HUES6 (cell line): ENCODE measurements around the gene TRIM43B.
"Not testable (repeated sequence)": the region's sequence is repeated elsewhere in the genome, so short reads cannot be mapped to it uniquely, and the experiment has no call there.

ENCODE experiments used
- H3K27ac ChIP-seq: 2 replicates; pipeline ENCODE4 v1.7.0; 2013; ENCODE audit warnings: low read depth, mild to moderate bottlenecking, low read length, inconsistent platforms
- H3K27me3 ChIP-seq: 2 replicates; pipeline ENCODE4 v1.6.1; 2013; ENCODE audit warnings: low read length; ENCODE audit not compliant: control insufficient read depth, insufficient read depth
- H3K36me3 ChIP-seq: 2 replicates; pipeline ENCODE4 v1.6.1; 2013; ENCODE audit warnings: low read length; ENCODE audit not compliant: control insufficient read depth, insufficient read depth
- H3K4me1 ChIP-seq: 2 replicates; pipeline ENCODE4 v1.6.1; 2013; ENCODE audit warnings: low read length; ENCODE audit not compliant: control insufficient read depth, insufficient read depth
- H3K4me3 ChIP-seq: 2 replicates; pipeline ENCODE4 v1.5.1; 2013; ENCODE audit warnings: low read depth, low read length
- H3K9ac ChIP-seq: one replicate; pipeline ENCODE4 v1.6.1; 2013; ENCODE audit warnings: mild to moderate bottlenecking, low read length
- H3K9me3 ChIP-seq: 2 replicates; pipeline ENCODE4 v1.6.1; 2013; ENCODE audit warnings: low read depth, low read length; ENCODE audit not compliant: control insufficient read depth, insufficient read depth

TRIM43B gene

GRCh38 chr2:95484654-95485053, at the start of gene TRIM43B:
TSS of gene TRIM43B (minus strand) at chr2:95484754. CDS start at chr2:95482714, 2,040 bp downstream.
- not testable (repeated sequence) for H3K36me3 ChIP-seq, H3K27ac ChIP-seq, H3K27me3 ChIP-seq, H3K4me1 ChIP-seq, H3K4me3 ChIP-seq, H3K9me3 ChIP-seq, H3K9ac ChIP-seq

GRCh38 chr2:95531254-95531771, 46.8 kb upstream of the TRIM43B start:
- Histone ChIP-seq H3K9me3 (no peaks in the 10 kb centered on the region), H3K4me1 (peaks cover 5% of the 10 kb centered on the region; the same call in 1 of the 2 replicates), H3K27ac (no peak overlapping the region), H3K36me3 (no peaks in the 10 kb centered on the region), H3K4me3 (no peak overlapping the region), H3K9ac (no peak overlapping the region), H3K27me3 (peaks cover 1% of the 10 kb centered on the region)

GRCh38 chr2:95530734-95531133, 46.2 kb upstream of the TRIM43B start:
- no peak overlapping the region for H3K27ac ChIP-seq
- H3K36me3 ChIP-seq: no peaks in the 10 kb centered on the region
- H3K9me3 ChIP-seq: no peaks in the 10 kb centered on the region
- H3K9ac ChIP-seq: no peak overlapping the region
- no peak overlapping the region for H3K4me3 ChIP-seq
- H3K4me1 ChIP-seq: peaks cover 5% of the 10 kb centered on the region; the same call in 1 of the 2 replicates
- peaks cover 2% of the 10 kb centered on the region; the same call in 1 of the 2 replicates for H3K27me3 ChIP-seq

- Histone ChIP-seq H3K27me3 (peaks cover 2% of the 10 kb centered on the region; the same call in 1 of the 2 replicates), H3K9ac (no peak overlapping the region), H3K36me3 (no peaks in the 10 kb centered on the region), H3K4me3 (peak overlapping the region; percentile 44; the same call in 1 of the 2 replicates), H3K4me1 (peaks cover 4% of the 10 kb centered on the region; the same call in 1 of the 2 replicates), H3K27ac (no peak overlapping the region), H3K9me3 (no peaks in the 10 kb centered on the region)
Measured at GRCh38 chr2:95526360-95527341, 42.1 kb upstream of the TRIM43B start.

GRCh38 chr2:95525294-95526035, 40.9 kb upstream of the TRIM43B start:
- no peaks in the 10 kb centered on the region for H3K9me3 ChIP-seq
- H3K36me3 ChIP-seq: no peaks in the 10 kb centered on the region
- no peak overlapping the region for H3K9ac ChIP-seq
- H3K27me3 ChIP-seq: peaks cover 2% of the 10 kb centered on the region; the same call in 1 of the 2 replicates
- no peaks in the 10 kb centered on the region for H3K4me1 ChIP-seq
- H3K27ac ChIP-seq: no peak overlapping the region
- no peak overlapping the region for H3K4me3 ChIP-seq

GRCh38 chr2:95524195-95524594, 39.6 kb upstream of the TRIM43B start:
- H3K4me3 ChIP-seq: no peak overlapping the region
- no peaks in the 10 kb centered on the region for H3K36me3 ChIP-seq
- H3K27ac ChIP-seq: no peak overlapping the region
- H3K9ac ChIP-seq: no peak overlapping the region
- H3K9me3 ChIP-seq: no peaks in the 10 kb centered on the region
- peaks cover 2% of the 10 kb centered on the region; the same call in 1 of the 2 replicates for H3K27me3 ChIP-seq
- H3K4me1 ChIP-seq: no peaks in the 10 kb centered on the region

GRCh38 chr2:95514718-95515117, 30.2 kb upstream of the TRIM43B start:
- H3K4me1 ChIP-seq: no peaks in the 10 kb centered on the region
- H3K9me3 ChIP-seq: no peaks in the 10 kb centered on the region
- H3K4me3 ChIP-seq: no peak overlapping the region
- H3K9ac ChIP-seq: no peak overlapping the region
- H3K27ac ChIP-seq: no peak overlapping the region
- no peaks in the 10 kb centered on the region for H3K27me3 ChIP-seq
- no peaks in the 10 kb centered on the region for H3K36me3 ChIP-seq

- H3K27me3 ChIP-seq, H3K9ac ChIP-seq, H3K9me3 ChIP-seq, H3K36me3 ChIP-seq, H3K4me1 ChIP-seq, H3K4me3 ChIP-seq, H3K27ac ChIP-seq: not testable (repeated sequence)
Measured at GRCh38 chr2:95514226-95514625, 29.7 kb upstream of the TRIM43B start.

- Histone ChIP-seq H3K36me3 (no peaks in the 10 kb centered on the region), H3K9me3 (no peaks in the 10 kb centered on the region)
Measured at GRCh38 chr2:95509408-95509807, 24.9 kb upstream of the TRIM43B start.

GRCh38 chr2:95505222-95505621, 20.7 kb upstream of the TRIM43B start:
- no peaks in the 10 kb centered on the region for H3K9me3 ChIP-seq
- no peak overlapping the region for H3K9ac ChIP-seq
- H3K4me3 ChIP-seq: no peak overlapping the region
- no peaks in the 10 kb centered on the region for H3K27me3 ChIP-seq
- no peak overlapping the region for H3K27ac ChIP-seq
- no peaks in the 10 kb centered on the region for H3K4me1 ChIP-seq
- H3K36me3 ChIP-seq: no peaks in the 10 kb centered on the region

More at GRCh38 chr2:95509408-95509807, 24.9 kb upstream of the TRIM43B start:
- no peaks in the 10 kb centered on the region for H3K4me1 ChIP-seq
- no peak overlapping the region for H3K4me3 ChIP-seq
- no peak overlapping the region for H3K27ac ChIP-seq
- no peaks in the 10 kb centered on the region for H3K27me3 ChIP-seq
- H3K9ac ChIP-seq: no peak overlapping the region
